HG03354 (cell line): ENCODE measurements around the gene DDAH1.

Experiments used
- ATAC-seq: cut with Tn5 transposase; IDR thresholded peaks from one replicate; pipeline ENCODE4 v1.9.1; 2021; ENCODE audit warnings: mild to moderate bottlenecking; ENCODE audit not compliant: unreplicated experiment, poor library complexity, severe bottlenecking

DDAH1 gene

GRCh38 chr1:85283475-85284199, 181.3 kb downstream of the DDAH1 start:
- ATAC-seq: no peak

DNA sequence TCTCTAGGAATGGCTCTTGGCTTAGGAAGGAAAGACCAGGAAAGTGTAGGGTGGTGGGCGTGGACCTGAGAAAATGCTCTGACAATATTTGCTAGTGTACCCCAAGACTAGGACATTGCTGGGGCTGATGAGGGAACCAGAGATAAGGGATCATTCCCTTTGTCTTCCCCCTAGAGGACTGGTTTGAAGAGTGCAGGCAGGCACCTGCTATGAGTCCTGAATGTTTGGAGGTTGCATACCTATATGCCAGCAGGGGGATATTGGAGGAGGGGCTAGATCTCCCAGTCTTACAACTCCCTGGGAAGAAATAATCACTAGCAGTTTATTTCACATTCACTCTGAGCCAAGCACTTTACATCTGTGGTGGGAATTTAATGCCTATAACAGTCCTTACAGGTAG, 182.5 kb downstream of the DDAH1 start:
- no peak for ATAC-seq

- ATAC-seq: no peak
These were observed 184.3 kb downstream of the DDAH1 start for GRCh38 chr1:85280636-85281035.

- ATAC-seq: no peak
These were observed 185.4 kb downstream of the DDAH1 start for GRCh38 chr1:85279458-85280080.

GRCh38 chr1:85278853-85279314, 186.1 kb downstream of the DDAH1 start:
- no peak for ATAC-seq

DNA sequence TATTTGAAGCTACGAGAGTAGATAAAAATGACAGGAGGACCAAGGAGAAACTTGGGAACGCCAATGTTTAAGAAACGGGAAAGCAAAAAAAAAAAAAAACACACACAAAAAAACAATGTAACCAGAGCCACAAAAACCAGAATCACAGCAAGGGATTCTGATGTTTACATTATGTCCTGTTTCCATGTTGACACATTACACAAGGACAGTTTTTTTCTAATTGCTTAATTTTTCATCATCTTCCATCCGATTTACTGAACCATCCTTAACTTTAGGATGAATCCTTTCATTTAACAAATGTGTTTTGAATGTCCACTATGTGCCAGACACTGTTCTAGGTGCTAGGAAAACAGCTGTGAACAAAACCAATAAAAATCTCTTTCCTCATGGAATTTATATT, 187.2 kb downstream of the DDAH1 start:
- no peak for ATAC-seq

- ATAC-seq: no peak
These were observed 187.8 kb downstream of the DDAH1 start for GRCh38 chr1:85276978-85277639.

DNA sequence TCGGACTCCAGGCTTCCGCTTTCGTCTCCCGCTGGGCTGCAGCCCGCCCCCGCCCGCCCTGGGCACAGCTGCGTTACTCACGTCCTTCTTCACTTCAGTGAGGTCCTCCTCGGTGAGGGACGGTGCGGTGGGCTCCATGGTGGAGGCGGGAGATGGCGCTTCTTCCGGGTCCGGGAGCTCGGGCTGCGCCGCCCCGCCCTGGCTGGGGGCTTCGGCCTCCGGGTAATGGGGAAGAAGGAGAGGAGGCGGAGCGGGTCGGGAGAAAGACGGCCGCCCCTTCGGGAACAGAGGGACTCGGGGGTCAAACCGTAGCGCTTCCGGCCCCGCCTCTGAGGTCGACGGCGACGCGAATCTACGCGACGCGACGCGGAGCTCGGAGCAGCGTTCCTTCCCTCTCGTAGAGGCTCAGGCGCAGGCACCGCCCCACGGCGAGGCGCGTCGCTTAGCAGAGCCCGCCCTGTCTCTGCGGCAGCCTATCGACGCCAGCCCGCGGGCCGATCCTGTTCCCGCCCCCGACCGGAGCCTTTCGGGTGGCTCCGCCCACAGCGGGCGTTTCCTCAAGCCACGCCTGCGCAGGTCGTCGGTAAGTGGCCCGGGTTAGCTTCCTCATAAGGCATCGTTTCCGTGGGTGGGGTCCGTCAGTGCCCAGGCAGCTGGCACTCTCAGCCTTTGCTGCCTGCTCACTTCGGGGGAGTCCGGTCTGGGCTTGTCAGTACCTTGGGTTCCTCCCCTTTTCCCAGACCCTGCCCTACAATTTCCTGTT, 188.6 kb downstream of the DDAH1 start, which contains the start of gene BCL10:
Gene BCL10, minus strand, starts transcription at position 418 of the 763 bp plus-strand sequence. Its CDS starts 280 bp downstream, at position 138.
- peak; percentile 97 for ATAC-seq

DNA sequence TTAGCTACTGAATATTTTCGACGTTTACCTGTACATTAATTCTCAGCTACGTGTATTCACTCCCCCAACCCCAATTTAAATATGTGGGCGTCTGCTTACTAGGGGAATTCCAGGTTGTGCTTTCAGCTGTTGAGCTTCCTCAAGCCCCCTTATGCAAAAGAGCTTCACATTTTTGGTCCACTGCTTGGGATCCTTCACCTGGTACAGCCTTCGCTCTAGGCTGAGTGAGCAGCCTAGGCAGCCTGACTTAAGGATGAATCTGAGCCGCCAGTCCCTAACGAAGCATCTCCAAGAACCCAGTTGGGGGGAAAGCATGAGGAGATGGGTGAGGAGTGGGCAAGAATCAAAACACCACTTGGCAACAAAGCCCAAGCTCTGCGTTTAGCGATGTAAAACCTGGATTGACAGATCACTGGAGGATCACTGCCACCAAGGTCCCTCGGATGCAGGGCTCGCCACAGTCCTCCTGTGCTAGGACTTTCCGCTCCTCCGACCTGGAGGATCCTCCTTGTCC, 189.2 kb downstream of the DDAH1 start:
- peak; percentile 26 for ATAC-seq

GRCh38 chr1:85274969-85275453, 189.9 kb downstream of the DDAH1 start:
- no peak for ATAC-seq

DNA sequence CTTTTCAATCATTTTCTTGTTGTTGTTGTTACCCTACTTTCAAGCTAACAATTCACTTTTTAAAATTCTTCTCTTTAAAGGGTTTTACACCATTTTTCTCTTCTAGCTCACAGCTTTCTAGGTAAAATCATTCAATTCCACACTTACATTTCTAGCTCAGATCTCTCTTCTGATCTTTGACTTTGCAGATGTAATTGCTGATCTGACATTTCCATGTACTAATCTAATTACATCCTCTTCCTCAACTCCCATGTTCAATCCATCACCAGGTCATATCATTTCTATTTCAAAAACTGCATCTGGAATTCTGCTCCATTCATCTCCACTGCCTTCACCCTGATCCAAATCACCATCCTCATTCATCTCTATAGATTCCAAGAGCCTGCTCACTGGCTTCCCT, 191.6 kb downstream of the DDAH1 start:
- ATAC-seq: no peak

GRCh38 chr1:85268801-85269585, 196.0 kb downstream of the DDAH1 start:
- ATAC-seq: no peak
